DND-41 (cell line): Measurements from ENCODE around the gene LRRC27.

Experiments used
- ATAC-seq: fragments of 200-7000 bp; cut with Tn5 transposase; 3 replicates; pipeline ENCODE4 v1.9.1; 2021; ENCODE audit warnings: low read depth; ENCODE audit not compliant: insufficient read depth
- DNase-seq: peaks from one replicate; pipeline ENCODE4 v3.0.0-alpha.2; 2020
- H2AFZ ChIP-seq: 2 replicates; pipeline ENCODE4 v1.6.0; 2012; ENCODE audit warnings: low read depth, low read length
- H3K27ac ChIP-seq: 2 replicates; pipeline ENCODE4 v1.5.1; 2012; ENCODE audit warnings: low read length, inconsistent platforms
- H3K27me3 ChIP-seq: fragments of 200-600 bp; sonication (generic); 2 replicates; pipeline ENCODE4 v1.6.0; 2012; ENCODE audit warnings: low read length, mild to moderate bottlenecking, inconsistent platforms; ENCODE audit not compliant: insufficient read depth, poor library complexity
- H3K36me3 ChIP-seq: 2 replicates; pipeline ENCODE4 v1.5.1; 2012; ENCODE audit warnings: low read length, inconsistent platforms; ENCODE audit not compliant: insufficient read depth
- H3K4me1 ChIP-seq: 2 replicates; pipeline ENCODE4 v1.5.1; 2012; ENCODE audit warnings: mild to moderate bottlenecking, low read length; ENCODE audit not compliant: insufficient read depth
- H3K4me2 ChIP-seq: 2 replicates; pipeline ENCODE4 v1.6.0; 2012; ENCODE audit warnings: mild to moderate bottlenecking, moderate library complexity, low read length, inconsistent platforms; ENCODE audit not compliant: insufficient read depth
- H3K4me3 ChIP-seq, 2 experiments: fragments of 200-600 bp in 1 of 2; shearing (Covaris generic) in 1 of 2; 2 replicates each; pipeline ENCODE4 v1.5.1; 2012 to 2016; ENCODE audit warnings: inconsistent platforms in 2 of 2, low read length in 2 of 2, mild to moderate bottlenecking in 2 of 2, low read depth in 1 of 2, moderate library complexity in 1 of 2
- H3K79me2 ChIP-seq: 2 replicates; pipeline ENCODE4 v1.6.0; 2012; ENCODE audit warnings: low read length, inconsistent platforms; ENCODE audit not compliant: insufficient read depth
- H3K9ac ChIP-seq: 2 replicates; pipeline ENCODE4 v1.6.0; 2012; ENCODE audit warnings: low read depth, mild to moderate bottlenecking, inconsistent platforms, low read length, moderate library complexity
- H3K9me3 ChIP-seq: 2 replicates; pipeline ENCODE4 v1.5.1; 2012; ENCODE audit warnings: low read length, moderate library complexity, mild to moderate bottlenecking, inconsistent platforms; ENCODE audit not compliant: insufficient read depth, severe bottlenecking
- H4K20me1 ChIP-seq: 2 replicates; pipeline ENCODE4 v1.6.0; 2012; ENCODE audit warnings: low read length; ENCODE audit not compliant: insufficient read depth
- EZH2 ChIP-seq: IDR thresholded peaks from 3 replicates; pipeline ENCODE4 v1.6.1; 2012; ENCODE audit warnings: borderline replicate concordance, low read depth, mild to moderate bottlenecking, moderate library complexity, low read length, inconsistent platforms; ENCODE audit not compliant: severe bottlenecking
- TF ChIP-seq, protein P1 (sequence below): IDR thresholded peaks from 2 replicates; pipeline ENCODE4 v1.5.1; 2012; ENCODE audit warnings: borderline replicate concordance, low read length, moderate library complexity, mild to moderate bottlenecking; ENCODE audit not compliant: poor library complexity, severe bottlenecking; ENCODE audit errors: extremely low read depth

Gene LRRC27

DNA sequence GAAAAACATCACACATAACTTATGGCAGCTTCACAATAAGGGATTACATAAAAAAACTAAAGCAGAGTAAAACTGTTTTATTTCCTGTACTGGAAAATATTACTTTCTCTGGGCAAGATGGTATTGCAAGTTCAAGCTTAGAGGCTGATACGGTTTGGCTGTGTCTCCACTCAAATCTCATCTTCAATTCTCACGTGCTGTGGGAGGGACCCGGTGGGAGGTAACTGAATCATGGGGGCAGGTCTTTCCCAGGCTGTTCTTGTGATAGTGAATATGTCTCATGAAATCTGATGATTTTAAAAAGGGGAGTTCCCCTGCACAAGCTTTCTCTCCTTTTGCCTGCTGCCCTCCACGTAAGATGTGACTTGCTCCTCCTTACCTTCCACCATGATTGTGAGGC is 5.1 kb upstream of the LRRC27 start:
- peaks cover 31% of the 10 kb centered on the region for H4K20me1 ChIP-seq
- no peak for DNase-seq
- H2AFZ ChIP-seq: no peak overlapping the region
- H3K9ac ChIP-seq: no peak overlapping the region
- no peaks in the 10 kb centered on the region for H3K27me3 ChIP-seq
- ATAC-seq: no peak
- TF ChIP-seq EZH2: no peak
- TF ChIP-seq, protein P1, sequence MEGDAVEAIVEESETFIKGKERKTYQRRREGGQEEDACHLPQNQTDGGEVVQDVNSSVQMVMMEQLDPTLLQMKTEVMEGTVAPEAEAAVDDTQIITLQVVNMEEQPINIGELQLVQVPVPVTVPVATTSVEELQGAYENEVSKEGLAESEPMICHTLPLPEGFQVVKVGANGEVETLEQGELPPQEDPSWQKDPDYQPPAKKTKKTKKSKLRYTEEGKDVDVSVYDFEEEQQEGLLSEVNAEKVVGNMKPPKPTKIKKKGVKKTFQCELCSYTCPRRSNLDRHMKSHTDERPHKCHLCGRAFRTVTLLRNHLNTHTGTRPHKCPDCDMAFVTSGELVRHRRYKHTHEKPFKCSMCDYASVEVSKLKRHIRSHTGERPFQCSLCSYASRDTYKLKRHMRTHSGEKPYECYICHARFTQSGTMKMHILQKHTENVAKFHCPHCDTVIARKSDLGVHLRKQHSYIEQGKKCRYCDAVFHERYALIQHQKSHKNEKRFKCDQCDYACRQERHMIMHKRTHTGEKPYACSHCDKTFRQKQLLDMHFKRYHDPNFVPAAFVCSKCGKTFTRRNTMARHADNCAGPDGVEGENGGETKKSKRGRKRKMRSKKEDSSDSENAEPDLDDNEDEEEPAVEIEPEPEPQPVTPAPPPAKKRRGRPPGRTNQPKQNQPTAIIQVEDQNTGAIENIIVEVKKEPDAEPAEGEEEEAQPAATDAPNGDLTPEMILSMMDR: no peak
- H3K4me3 ChIP-seq: no peak overlapping the region
- peaks cover 43% of the 10 kb centered on the region for H3K79me2 ChIP-seq
- H3K27ac ChIP-seq: no peak overlapping the region
- no peaks in the 10 kb centered on the region for H3K9me3 ChIP-seq
- peaks cover 22% of the 10 kb centered on the region for H3K4me1 ChIP-seq
- H3K36me3 ChIP-seq: peaks cover 20% of the 10 kb centered on the region
- no peak overlapping the region for H3K4me2 ChIP-seq

GRCh38 chr10:132328106-132328505 is 3.9 kb upstream of the LRRC27 start:
- Histone ChIP-seq H3K4me1 (peaks cover 33% of the 10 kb centered on the region), H3K36me3 (peaks cover 20% of the 10 kb centered on the region), H3K27ac (no peak overlapping the region), H3K4me2 (peak overlapping the region; percentile 29; the same call in 1 of the 2 replicates), H3K4me3 (no peak overlapping the region), H3K9me3 (no peaks in the 10 kb centered on the region), H3K79me2 (peaks cover 43% of the 10 kb centered on the region), H2AFZ (no peak overlapping the region), H3K9ac (no peak overlapping the region), H3K27me3 (no peaks in the 10 kb centered on the region), H4K20me1 (peaks cover 30% of the 10 kb centered on the region)
- ATAC-seq (no peak), DNase-seq (no peak)
- TF ChIP-seq, protein P1: no peak
- no peak for TF ChIP-seq EZH2

GRCh38 chr10:132328738-132329137 is 3.3 kb upstream of the LRRC27 start:
- no peak for TF ChIP-seq EZH2
- TF ChIP-seq, protein P1: no peak
- no peak overlapping the region for H3K9ac ChIP-seq
- H2AFZ ChIP-seq: no peak overlapping the region
- H3K27me3 ChIP-seq: no peaks in the 10 kb centered on the region
- no peaks in the 10 kb centered on the region for H3K9me3 ChIP-seq
- H3K4me3 ChIP-seq: peak overlapping the region in 1 of 2 experiments; percentile 8; a peak in 1 of 4 replicates
- H3K27ac ChIP-seq: no peak overlapping the region
- H3K79me2 ChIP-seq: peaks cover 43% of the 10 kb centered on the region
- H4K20me1 ChIP-seq: peaks cover 24% of the 10 kb centered on the region
- H3K4me1 ChIP-seq: peaks cover 37% of the 10 kb centered on the region
- H3K36me3 ChIP-seq: peaks cover 20% of the 10 kb centered on the region
- peak overlapping the region; percentile 84; the same call in 1 of the 2 replicates for H3K4me2 ChIP-seq
- DNase-seq: no peak
- ATAC-seq: no peak
